Measurements from ENCODE around the gene IFNK. TPM values are rescaled to one million over a fixed set of nuclear protein-coding genes. Genes with fewer than 3 reads are reported as not detected.
A peak's percentile ranks its signal among the peaks of the same experiment; 100 is the strongest.

IFNK gene
- not detected for total RNA-seq

GRCh38 chr9:27524236-27524635 is at the start of gene IFNK:
TSS of gene IFNK (plus strand) at chr9:27524290. CDS start at chr9:27524337, 47 bp downstream.
- no peak within 1 kb of the TSS for H3K4me3 Mint-ChIP-seq
- no peak for DNase-seq
- no peak for ATAC-seq
- no peaks in the 10 kb centered on the region for H3K9me3 Mint-ChIP-seq (ENCODE audit: insufficient read depth)
- ChIA-PET CTCF (interaction anchor here (1.0 kb wide), 1 partner anchor 191 kb away, joined by 3 read pairs; no protein-coding TSS in a partner anchor), POLR2A (no interaction called here)
- no peaks in the 10 kb centered on the region for H3K36me3 Mint-ChIP-seq (ENCODE audit: low read depth)
- peaks cover 14% of the 10 kb centered on the region for H3K27me3 Mint-ChIP-seq (ENCODE audit: low read depth)
- H3K4me1 Mint-ChIP-seq (ENCODE audit: low read depth): peaks cover 9% of the 10 kb centered on the region
- H3K27ac Mint-ChIP-seq: no peak within 1 kb of the TSS

GRCh38 chr9:27474305-27474704 is 49.8 kb upstream of the IFNK start:
- H3K27me3 Mint-ChIP-seq (ENCODE audit: low read depth): no peaks in the 10 kb centered on the region
- H3K4me1 Mint-ChIP-seq (ENCODE audit: low read depth): peaks cover 15% of the 10 kb centered on the region
- no peak for DNase-seq
- H3K9me3 Mint-ChIP-seq (ENCODE audit: insufficient read depth): peaks cover 8% of the 10 kb centered on the region
- no peak for ATAC-seq
- ChIA-PET CTCF (interaction anchor here (0.9 kb wide), 1 partner anchor 142 kb away, joined by 3 read pairs; no protein-coding TSS in a partner anchor), POLR2A (no interaction called here)
- no peak overlapping the region for H3K27ac Mint-ChIP-seq
- no peak overlapping the region for H3K4me3 Mint-ChIP-seq
- peaks cover 12% of the 10 kb centered on the region for H3K36me3 Mint-ChIP-seq (ENCODE audit: low read depth)

- Mint-ChIP-seq H3K36me3 (ENCODE audit: low read depth) (peaks cover 12% of the 10 kb centered on the region), H3K9me3 (ENCODE audit: insufficient read depth) (peaks cover 8% of the 10 kb centered on the region), H3K4me3 (no peak overlapping the region), H3K27me3 (ENCODE audit: low read depth) (no peaks in the 10 kb centered on the region), H3K4me1 (ENCODE audit: low read depth) (peaks cover 15% of the 10 kb centered on the region), H3K27ac (no peak overlapping the region)
- DNase-seq (no peak), ATAC-seq (no peak)
- POLR2A ChIA-PET: no interaction called here
- CTCF ChIA-PET: interaction anchor here (0.9 kb wide), 1 partner anchor 142 kb away, joined by 3 read pairs; no protein-coding TSS in a partner anchor
Measured at GRCh38 chr9:27475057-27475595, 49.0 kb upstream of the IFNK start.

- Mint-ChIP-seq H3K4me3 (no peak overlapping the region), H3K9me3 (ENCODE audit: insufficient read depth) (peaks cover 8% of the 10 kb centered on the region), H3K27ac (no peak overlapping the region), H3K4me1 (ENCODE audit: low read depth) (peaks cover 14% of the 10 kb centered on the region), H3K27me3 (ENCODE audit: low read depth) (peaks cover 3% of the 10 kb centered on the region), H3K36me3 (ENCODE audit: low read depth) (peaks cover 12% of the 10 kb centered on the region)
- ATAC-seq (no peak), DNase-seq (no peak)
- POLR2A ChIA-PET: no interaction called here
- CTCF ChIA-PET: no interaction called here
Measured at GRCh38 chr9:27476870-27477515, 47.1 kb upstream of the IFNK start.

GRCh38 chr9:27478322-27478721 is 45.8 kb upstream of the IFNK start:
- Mint-ChIP-seq H3K36me3 (ENCODE audit: low read depth) (peaks cover 12% of the 10 kb centered on the region), H3K9me3 (ENCODE audit: insufficient read depth) (peaks cover 8% of the 10 kb centered on the region), H3K27ac (no peak overlapping the region), H3K4me3 (no peak overlapping the region), H3K27me3 (ENCODE audit: low read depth) (peaks cover 3% of the 10 kb centered on the region), H3K4me1 (ENCODE audit: low read depth) (peaks cover 3% of the 10 kb centered on the region)
- DNase-seq (no peak), ATAC-seq (no peak)
- ChIA-PET CTCF (no interaction called here), POLR2A (no interaction called here)

- ChIA-PET POLR2A (no interaction called here), CTCF (no interaction called here)
- Mint-ChIP-seq H3K9me3 (ENCODE audit: insufficient read depth) (peaks cover 8% of the 10 kb centered on the region), H3K36me3 (ENCODE audit: low read depth) (peaks cover 16% of the 10 kb centered on the region), H3K27me3 (ENCODE audit: low read depth) (peaks cover 3% of the 10 kb centered on the region), H3K4me1 (ENCODE audit: low read depth) (peaks cover 32% of the 10 kb centered on the region), H3K27ac (no peak overlapping the region), H3K4me3 (no peak overlapping the region)
- no peak for DNase-seq
- no peak for ATAC-seq
Measured at GRCh38 chr9:27482709-27483108, 41.4 kb upstream of the IFNK start.

- ChIA-PET CTCF (interaction anchor here (1.1 kb wide), 1 partner anchor 32 kb away, joined by 3 read pairs; no protein-coding TSS in a partner anchor), POLR2A (no interaction called here)
- H3K27ac Mint-ChIP-seq: no peak overlapping the region
Measured at GRCh38 chr9:27483576-27483975, 40.5 kb upstream of the IFNK start.

GRCh38 chr9:27485158-27485557 is 38.9 kb upstream of the IFNK start:
- DNase-seq (peak; percentile 50), ATAC-seq (peak; percentile 85)
- CTCF ChIA-PET: interaction anchor here (0.8 to 2.2 kb wide), 7 partner anchors 12 to 153 kb away, joined by 3 to 12 read pairs (median 4); no protein-coding TSS in a partner anchor
- Mint-ChIP-seq H3K27me3 (ENCODE audit: low read depth) (peaks cover 3% of the 10 kb centered on the region), H3K9me3 (ENCODE audit: insufficient read depth) (no peaks in the 10 kb centered on the region), H3K36me3 (ENCODE audit: low read depth) (peaks cover 4% of the 10 kb centered on the region), H3K27ac (peak overlapping the region; percentile 76), H3K4me3 (peak overlapping the region; percentile 7), H3K4me1 (ENCODE audit: low read depth) (peaks cover 40% of the 10 kb centered on the region)
- POLR2A ChIA-PET: no interaction called here

More at GRCh38 chr9:27483576-27483975, 40.5 kb upstream of the IFNK start:
- no peak overlapping the region for H3K4me3 Mint-ChIP-seq
- peaks cover 3% of the 10 kb centered on the region for H3K27me3 Mint-ChIP-seq (ENCODE audit: low read depth)
- no peak for ATAC-seq
- DNase-seq: no peak
- peaks cover 8% of the 10 kb centered on the region for H3K36me3 Mint-ChIP-seq (ENCODE audit: low read depth)
- peaks cover 33% of the 10 kb centered on the region for H3K4me1 Mint-ChIP-seq (ENCODE audit: low read depth)
- no peaks in the 10 kb centered on the region for H3K9me3 Mint-ChIP-seq (ENCODE audit: insufficient read depth)

- H3K36me3 Mint-ChIP-seq (ENCODE audit: low read depth): peaks cover 4% of the 10 kb centered on the region
- CTCF ChIA-PET: no interaction called here
Measured at GRCh38 chr9:27487128-27487640, 36.9 kb upstream of the IFNK start.

GRCh38 chr9:27487927-27488326 is 36.2 kb upstream of the IFNK start:
- Mint-ChIP-seq H3K4me3 (no peak overlapping the region), H3K27me3 (ENCODE audit: low read depth) (no peaks in the 10 kb centered on the region), H3K36me3 (ENCODE audit: low read depth) (peaks cover 7% of the 10 kb centered on the region), H3K27ac (no peak overlapping the region), H3K9me3 (ENCODE audit: insufficient read depth) (peaks cover 2% of the 10 kb centered on the region), H3K4me1 (ENCODE audit: low read depth) (peaks cover 37% of the 10 kb centered on the region)
- ATAC-seq (no peak), DNase-seq (no peak)
- ChIA-PET POLR2A (interaction anchor here (0.5 kb wide), 2 partner anchors 13 to 85 kb away, joined by 3 to 4 read pairs; partner anchors contain the start of gene C9orf72), CTCF (interaction anchor here (0.7 kb wide), 1 partner anchor 15 kb away, joined by 3 read pairs; no protein-coding TSS in a partner anchor)

More at GRCh38 chr9:27487128-27487640, 36.9 kb upstream of the IFNK start:
- peaks cover 37% of the 10 kb centered on the region for H3K4me1 Mint-ChIP-seq (ENCODE audit: low read depth)
- ATAC-seq (no peak), DNase-seq (no peak)
- no peak overlapping the region for H3K4me3 Mint-ChIP-seq
- H3K27ac Mint-ChIP-seq: no peak overlapping the region
- POLR2A ChIA-PET: interaction anchor here (0.6 kb wide), 1 partner anchor 22 kb away, joined by 3 read pairs; no protein-coding TSS in a partner anchor
- no peaks in the 10 kb centered on the region for H3K9me3 Mint-ChIP-seq (ENCODE audit: insufficient read depth)
- H3K27me3 Mint-ChIP-seq (ENCODE audit: low read depth): no peaks in the 10 kb centered on the region

GRCh38 chr9:27489087-27489876 is 34.8 kb upstream of the IFNK start:
- Mint-ChIP-seq H3K36me3 (ENCODE audit: low read depth) (peaks cover 10% of the 10 kb centered on the region), H3K4me3 (no peak overlapping the region), H3K9me3 (ENCODE audit: insufficient read depth) (peaks cover 10% of the 10 kb centered on the region), H3K27me3 (ENCODE audit: low read depth) (no peaks in the 10 kb centered on the region), H3K27ac (no peak overlapping the region), H3K4me1 (ENCODE audit: low read depth) (peaks cover 28% of the 10 kb centered on the region)
- ChIA-PET POLR2A (no interaction called here), CTCF (interaction anchor here (2.1 kb wide), 1 partner anchor 40 kb away, joined by 4 read pairs; the partner anchor contains the start of gene MOB3B)
- DNase-seq (no peak), ATAC-seq (no peak)
